ENCODE measurements around the gene EEF1A2.

EEF1A2 gene

DNA sequence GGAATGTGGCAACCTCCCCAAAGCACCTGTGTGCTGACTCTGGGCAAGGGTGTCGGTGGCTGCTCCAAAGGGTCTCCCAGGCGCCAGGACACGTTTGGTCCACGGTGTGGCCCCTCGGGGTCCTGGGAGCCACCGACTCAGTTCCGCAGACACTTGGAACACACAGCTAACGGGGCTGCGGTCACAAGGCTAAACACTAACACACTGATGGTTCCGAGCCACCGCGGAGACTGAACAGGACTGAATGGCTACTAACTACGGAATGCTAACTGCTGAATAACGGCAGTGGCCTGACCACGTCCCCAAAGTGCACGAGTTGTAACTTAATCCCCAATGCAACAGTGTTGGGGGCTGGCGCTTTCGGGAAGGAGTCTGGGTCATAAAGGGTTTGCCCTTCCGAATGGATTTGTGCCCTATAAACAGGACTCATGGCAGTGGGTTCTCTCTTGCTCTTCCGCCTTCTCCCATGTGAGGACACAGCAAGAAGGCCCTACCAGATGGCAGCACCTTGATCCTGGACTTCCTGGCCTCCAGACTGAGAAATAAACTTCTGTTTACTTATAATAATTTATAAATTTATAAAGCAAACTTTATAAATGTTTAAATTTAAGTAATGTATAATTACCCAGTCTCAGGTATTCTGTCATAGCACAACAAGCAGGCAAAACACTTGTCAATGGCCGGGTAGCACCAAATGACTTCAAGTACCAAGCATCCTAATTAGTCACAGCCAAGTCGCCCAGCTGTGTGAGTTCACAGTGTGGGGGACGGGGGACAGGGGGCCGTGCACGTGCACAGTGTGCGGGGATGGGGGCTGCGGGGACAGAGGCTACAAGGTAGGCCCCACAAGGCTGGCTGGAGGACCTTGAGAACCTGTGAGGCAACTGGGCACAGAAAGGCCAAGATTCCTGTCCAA, 2.3 kb upstream of the EEF1A2 start:
- H3K36me3 Mint-ChIP-seq (ENCODE audit: low read depth), result no peaks in the 10 kb centered on the region
- TF ChIP-seq, protein P1, sequence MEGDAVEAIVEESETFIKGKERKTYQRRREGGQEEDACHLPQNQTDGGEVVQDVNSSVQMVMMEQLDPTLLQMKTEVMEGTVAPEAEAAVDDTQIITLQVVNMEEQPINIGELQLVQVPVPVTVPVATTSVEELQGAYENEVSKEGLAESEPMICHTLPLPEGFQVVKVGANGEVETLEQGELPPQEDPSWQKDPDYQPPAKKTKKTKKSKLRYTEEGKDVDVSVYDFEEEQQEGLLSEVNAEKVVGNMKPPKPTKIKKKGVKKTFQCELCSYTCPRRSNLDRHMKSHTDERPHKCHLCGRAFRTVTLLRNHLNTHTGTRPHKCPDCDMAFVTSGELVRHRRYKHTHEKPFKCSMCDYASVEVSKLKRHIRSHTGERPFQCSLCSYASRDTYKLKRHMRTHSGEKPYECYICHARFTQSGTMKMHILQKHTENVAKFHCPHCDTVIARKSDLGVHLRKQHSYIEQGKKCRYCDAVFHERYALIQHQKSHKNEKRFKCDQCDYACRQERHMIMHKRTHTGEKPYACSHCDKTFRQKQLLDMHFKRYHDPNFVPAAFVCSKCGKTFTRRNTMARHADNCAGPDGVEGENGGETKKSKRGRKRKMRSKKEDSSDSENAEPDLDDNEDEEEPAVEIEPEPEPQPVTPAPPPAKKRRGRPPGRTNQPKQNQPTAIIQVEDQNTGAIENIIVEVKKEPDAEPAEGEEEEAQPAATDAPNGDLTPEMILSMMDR (IDR thresholded peaks at IDR 0.05; ENCODE audit: unreplicated experiment in 3 of 3), result no peak
- peaks cover 51% of the 10 kb centered on the region for H3K27me3 Mint-ChIP-seq (ENCODE audit: low read depth)

GRCh38 chr20:63500151-63500901, 1.4 kb upstream of the EEF1A2 start:
- TF ChIP-seq, protein P1 (IDR thresholded peaks at IDR 0.05; ENCODE audit: unreplicated experiment in 3 of 3), result no peak
- no peak overlapping the region for H3K4me3 Mint-ChIP-seq
- peaks cover 55% of the 10 kb centered on the region for H3K27me3 Mint-ChIP-seq (ENCODE audit: low read depth)
- no peak overlapping the region for H3K27ac Mint-ChIP-seq
- peaks cover 8% of the 10 kb centered on the region for H3K9me3 Mint-ChIP-seq
- no peaks in the 10 kb centered on the region for H3K4me1 Mint-ChIP-seq
- H3K36me3 Mint-ChIP-seq (ENCODE audit: low read depth), result no peaks in the 10 kb centered on the region

More for the DNA sequence above, 2.3 kb upstream of the EEF1A2 start:
- H3K4me1 Mint-ChIP-seq, result no peaks in the 10 kb centered on the region
- peaks cover 8% of the 10 kb centered on the region for H3K9me3 Mint-ChIP-seq
- no peak overlapping the region for H3K27ac Mint-ChIP-seq
- H3K4me3 Mint-ChIP-seq, result peak overlapping the region; percentile 25 to 81 (median 75)

DNA sequence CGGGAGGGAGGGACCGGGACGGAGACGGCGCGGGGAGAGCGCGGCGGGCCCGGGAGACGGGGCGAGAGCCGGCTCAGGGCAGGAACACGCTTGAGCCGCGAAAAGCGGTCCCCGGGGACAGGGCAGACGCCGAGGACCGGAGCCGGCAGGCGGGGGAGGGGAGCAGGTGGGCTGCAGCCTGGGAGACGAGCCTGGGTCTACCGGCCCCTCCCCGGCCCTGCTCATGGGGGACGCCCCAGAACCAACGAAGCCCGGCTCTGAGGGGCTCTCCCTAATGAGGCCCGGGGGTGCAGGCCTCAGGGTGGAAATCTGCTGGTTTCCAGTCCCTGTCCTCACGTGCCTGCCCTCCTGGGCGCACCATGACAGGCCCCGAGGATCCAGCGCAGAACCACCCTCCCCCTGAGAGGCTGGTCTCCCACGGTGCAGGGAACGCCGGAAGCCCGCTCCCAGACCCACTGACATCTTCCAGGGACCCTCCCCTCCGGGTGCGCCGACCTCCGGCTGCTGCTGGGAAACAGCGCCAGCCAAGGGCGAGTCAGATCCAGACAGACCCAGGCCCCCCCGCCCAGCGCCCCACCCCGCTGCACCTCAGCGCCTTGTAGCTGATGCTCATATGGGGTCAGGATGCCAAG, 571 bp upstream of the EEF1A2 start:
- Mint-ChIP-seq H3K4me3 (peak overlapping the region in 1 of 3 experiments; percentile 31), H3K27me3 (ENCODE audit: low read depth) (peaks cover 53% of the 10 kb centered on the region), H3K36me3 (ENCODE audit: low read depth) (no peaks in the 10 kb centered on the region), H3K9me3 (peaks cover 3% of the 10 kb centered on the region), H3K4me1 (no peaks in the 10 kb centered on the region), H3K27ac (no peak overlapping the region)
- TF ChIP-seq, protein P1 (IDR thresholded peaks at IDR 0.05; ENCODE audit: unreplicated experiment in 3 of 3), result no peak

DNA sequence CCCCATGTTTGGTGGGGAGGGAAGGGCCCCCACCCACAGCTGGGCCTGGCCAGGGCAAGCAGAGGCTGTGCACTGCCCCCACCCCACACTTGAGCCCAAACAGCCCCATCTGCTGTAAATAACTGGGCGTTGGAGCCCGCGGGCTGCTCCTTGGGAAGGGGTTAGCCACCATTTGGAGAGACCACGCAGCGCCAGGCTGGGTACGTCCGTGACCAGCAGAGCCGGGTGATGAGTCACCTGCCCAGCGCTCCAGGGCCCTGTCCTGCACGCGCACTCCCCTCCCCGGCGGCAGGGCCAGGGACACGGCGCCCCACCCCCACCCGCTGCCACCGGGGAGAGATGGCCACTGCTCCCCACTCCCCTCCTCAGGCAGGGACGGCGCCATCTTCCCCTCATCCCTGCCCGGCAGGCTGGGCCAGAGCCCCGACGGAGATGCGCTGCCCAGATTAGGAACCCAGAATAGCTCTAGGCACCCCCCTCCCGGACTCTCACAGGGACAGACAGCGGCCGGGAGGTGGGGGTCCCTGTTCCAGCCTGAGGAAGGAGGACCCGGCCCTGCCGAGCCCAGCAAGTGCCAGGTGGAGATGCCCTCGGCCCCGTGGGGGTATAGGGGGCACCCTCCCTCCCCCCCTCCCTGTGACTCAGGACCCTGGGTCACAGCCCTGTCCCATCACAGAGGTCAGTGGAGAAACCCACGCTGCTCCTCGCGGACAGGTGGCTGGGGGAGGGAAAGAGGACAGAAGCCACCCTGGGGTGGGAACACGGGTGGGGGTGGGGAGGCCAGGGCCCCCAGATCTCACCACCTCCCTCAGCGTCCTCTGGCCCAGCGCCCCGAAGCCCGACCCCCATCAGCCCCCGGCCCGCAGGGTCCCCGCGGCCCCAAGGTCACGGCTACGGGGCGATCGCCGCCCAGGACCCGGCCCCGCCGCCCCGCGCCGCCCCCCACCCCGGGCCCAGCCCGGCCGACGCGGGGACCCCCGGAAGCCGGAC, 642 bp downstream of the EEF1A2 start:
- Mint-ChIP-seq H3K27ac (no peak overlapping the region), H3K4me3 (peak overlapping the region in 1 of 3 experiments; percentile 49), H3K36me3 (ENCODE audit: low read depth) (no peaks in the 10 kb centered on the region), H3K4me1 (no peaks in the 10 kb centered on the region), H3K27me3 (ENCODE audit: low read depth) (peaks cover 48% of the 10 kb centered on the region), H3K9me3 (no peaks in the 10 kb centered on the region)
- TF ChIP-seq, protein P1 (IDR thresholded peaks at IDR 0.05; ENCODE audit: unreplicated experiment in 3 of 3), result no peak
